Prostate gland (tissue), 2 donors: ENCODE results near the gene GOLGA6C.
"Not testable (repeated sequence)": the region's sequence is repeated elsewhere in the genome, so short reads cannot be mapped to it uniquely, and the experiment has no call there.

Experiments
- POLR2A ChIP-seq: fragments of 450-650 bp; IDR thresholded peaks from one replicate; pipeline ENCODE4 v1.6.1; 2016; ENCODE audit warnings: antibody characterized with exemption, mild to moderate bottlenecking
- TF ChIP-seq, protein P1 (sequence below), 4 experiments: fragments of 200-600 bp in 2 of 4; fragments of 450-650 bp in 2 of 4; sonication (generic) in 2 of 4; IDR thresholded peaks; 1 replicate in 3 of 4; 2 replicates in 1 of 4; pipeline ENCODE4 v1.5.1; 2016 to 2019; ENCODE audit warnings: antibody characterized with exemption in 4 of 4, mild to moderate bottlenecking in 2 of 4, moderate library complexity in 2 of 4

DNA sequence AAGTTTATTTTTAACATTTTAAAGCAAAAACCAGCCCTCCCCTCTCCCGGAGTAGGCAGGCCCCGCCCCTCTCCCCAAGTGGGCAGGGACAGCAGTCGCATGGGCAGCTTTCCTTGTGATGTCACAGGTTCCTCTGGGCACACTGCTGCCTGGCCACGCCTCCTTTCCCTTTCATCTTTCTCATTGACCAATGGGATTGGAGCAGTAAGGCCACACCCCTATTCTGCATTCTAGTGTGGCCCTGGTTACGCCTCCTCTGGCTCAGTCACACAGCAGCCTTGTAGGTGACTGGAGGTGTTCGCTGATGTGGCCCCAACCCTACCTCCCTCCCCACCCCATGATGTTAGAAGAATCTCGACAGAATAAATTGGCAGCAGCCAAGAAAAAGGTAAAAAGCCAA, 24.4 kb downstream of the GOLGA6C start, which contains the start of gene GOLGA6D:
- TF ChIP-seq, protein P1, sequence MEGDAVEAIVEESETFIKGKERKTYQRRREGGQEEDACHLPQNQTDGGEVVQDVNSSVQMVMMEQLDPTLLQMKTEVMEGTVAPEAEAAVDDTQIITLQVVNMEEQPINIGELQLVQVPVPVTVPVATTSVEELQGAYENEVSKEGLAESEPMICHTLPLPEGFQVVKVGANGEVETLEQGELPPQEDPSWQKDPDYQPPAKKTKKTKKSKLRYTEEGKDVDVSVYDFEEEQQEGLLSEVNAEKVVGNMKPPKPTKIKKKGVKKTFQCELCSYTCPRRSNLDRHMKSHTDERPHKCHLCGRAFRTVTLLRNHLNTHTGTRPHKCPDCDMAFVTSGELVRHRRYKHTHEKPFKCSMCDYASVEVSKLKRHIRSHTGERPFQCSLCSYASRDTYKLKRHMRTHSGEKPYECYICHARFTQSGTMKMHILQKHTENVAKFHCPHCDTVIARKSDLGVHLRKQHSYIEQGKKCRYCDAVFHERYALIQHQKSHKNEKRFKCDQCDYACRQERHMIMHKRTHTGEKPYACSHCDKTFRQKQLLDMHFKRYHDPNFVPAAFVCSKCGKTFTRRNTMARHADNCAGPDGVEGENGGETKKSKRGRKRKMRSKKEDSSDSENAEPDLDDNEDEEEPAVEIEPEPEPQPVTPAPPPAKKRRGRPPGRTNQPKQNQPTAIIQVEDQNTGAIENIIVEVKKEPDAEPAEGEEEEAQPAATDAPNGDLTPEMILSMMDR (IDR thresholded peaks at IDR 0.05), result not testable (repeated sequence)
- TF ChIP-seq POLR2A, result not testable (repeated sequence)
